Gastrocnemius medialis (tissue), 4 donors: ENCODE data around the gene GFRA1.

Source experiments
- CTCF ChIP-seq, 5 experiments: fragments of 450-650 bp in 3 of 5; fragments of 200-600 bp in 2 of 5; sonication (generic) in 2 of 5; IDR thresholded peaks in 4 of 5; conservative IDR thresholded peaks in 1 of 5; 1 replicate in 4 of 5; 2 replicates in 1 of 5; pipeline ENCODE4 v1.5.1; 2016 to 2019; ENCODE audit warnings: antibody characterized with exemption in 5 of 5, mild to moderate bottlenecking in 3 of 5, moderate library complexity in 3 of 5
- POLR2A ChIP-seq, 2 donors: fragments of 450-650 bp; IDR thresholded peaks; one replicate each; pipeline ENCODE4 v1.6.1; 2017; ENCODE audit warnings: antibody characterized with exemption in 2 of 2, mild to moderate bottlenecking in 2 of 2, moderate library complexity in 2 of 2

DNA sequence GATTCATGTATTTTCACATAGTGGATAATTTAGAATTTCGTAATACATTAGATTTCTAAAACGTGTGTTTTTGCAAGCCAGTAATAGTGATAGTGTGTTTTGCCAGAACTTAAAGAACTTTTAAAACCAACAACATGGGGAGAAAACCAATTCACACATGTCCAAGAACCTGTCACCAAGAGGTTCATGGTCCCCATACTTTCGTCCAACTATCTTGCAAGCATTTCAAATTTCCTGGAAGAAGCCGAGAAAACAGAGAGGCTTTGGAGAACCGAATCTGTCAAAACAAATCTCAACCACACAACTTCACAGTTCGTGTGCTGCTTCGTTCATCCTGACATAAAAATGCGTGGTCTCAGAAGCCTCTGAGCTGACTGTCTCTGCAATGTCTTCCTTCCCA lies 31.9 kb downstream of the GFRA1 start:
- TF ChIP-seq CTCF (IDR thresholded peaks at IDR 0.05 in 4 of 5, conservative IDR thresholded peaks at IDR 0.05 in 1 of 5), result no peak
- no peak for TF ChIP-seq POLR2A (IDR thresholded peaks at IDR 0.05)
